ENCODE measurements around the gene TMCC3. TPM values are rescaled to one million over a fixed set of nuclear protein-coding genes. Genes with fewer than 3 reads are reported as not detected.
A peak's percentile ranks its signal among the peaks of the same experiment; 100 is the strongest.
"Not testable (repeated sequence)": the region's sequence is repeated elsewhere in the genome, so short reads cannot be mapped to it uniquely, and the experiment has no call there.

TMCC3 gene
- total RNA-seq, 1 experiment from 2014 or later = 4.0 TPM

DNA sequence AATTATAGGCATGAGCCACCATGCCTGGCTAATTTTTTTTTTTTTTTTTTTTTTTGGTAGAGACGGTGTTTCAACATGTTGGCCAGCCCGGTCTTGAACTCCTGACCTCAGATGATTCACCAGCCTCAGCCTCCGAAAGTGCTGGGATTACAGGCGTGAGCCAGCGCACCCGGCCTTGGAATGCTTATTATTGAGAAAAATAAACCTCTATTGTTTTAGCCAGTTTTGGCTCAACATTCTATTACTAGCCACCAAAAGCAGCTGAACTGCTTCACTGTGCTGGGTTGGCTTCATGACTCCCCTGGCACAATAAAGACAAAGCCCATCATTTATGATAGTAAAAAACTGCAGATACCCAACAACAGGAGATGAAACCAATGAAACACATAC is 97.2 kb downstream of the TMCC3 start:
- H3K27me3 Mint-ChIP-seq (ENCODE audit: unreplicated experiment) = no peaks in the 10 kb centered on the region
- peaks cover 46% of the 10 kb centered on the region for H3K4me1 Mint-ChIP-seq (ENCODE audit: low read depth, unreplicated experiment)
- DNase-seq = peak; percentile 81
- H3K9me3 Mint-ChIP-seq (ENCODE audit: low read depth, unreplicated experiment) = peaks cover 7% of the 10 kb centered on the region
- no peak overlapping the region for H3K4me3 Mint-ChIP-seq (ENCODE audit: low read depth, unreplicated experiment)
- H3K36me3 Mint-ChIP-seq (ENCODE audit: insufficient read depth, unreplicated experiment) = no peaks in the 10 kb centered on the region
- TF ChIP-seq, protein P1, sequence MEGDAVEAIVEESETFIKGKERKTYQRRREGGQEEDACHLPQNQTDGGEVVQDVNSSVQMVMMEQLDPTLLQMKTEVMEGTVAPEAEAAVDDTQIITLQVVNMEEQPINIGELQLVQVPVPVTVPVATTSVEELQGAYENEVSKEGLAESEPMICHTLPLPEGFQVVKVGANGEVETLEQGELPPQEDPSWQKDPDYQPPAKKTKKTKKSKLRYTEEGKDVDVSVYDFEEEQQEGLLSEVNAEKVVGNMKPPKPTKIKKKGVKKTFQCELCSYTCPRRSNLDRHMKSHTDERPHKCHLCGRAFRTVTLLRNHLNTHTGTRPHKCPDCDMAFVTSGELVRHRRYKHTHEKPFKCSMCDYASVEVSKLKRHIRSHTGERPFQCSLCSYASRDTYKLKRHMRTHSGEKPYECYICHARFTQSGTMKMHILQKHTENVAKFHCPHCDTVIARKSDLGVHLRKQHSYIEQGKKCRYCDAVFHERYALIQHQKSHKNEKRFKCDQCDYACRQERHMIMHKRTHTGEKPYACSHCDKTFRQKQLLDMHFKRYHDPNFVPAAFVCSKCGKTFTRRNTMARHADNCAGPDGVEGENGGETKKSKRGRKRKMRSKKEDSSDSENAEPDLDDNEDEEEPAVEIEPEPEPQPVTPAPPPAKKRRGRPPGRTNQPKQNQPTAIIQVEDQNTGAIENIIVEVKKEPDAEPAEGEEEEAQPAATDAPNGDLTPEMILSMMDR (IDR thresholded peaks at IDR 0.05; ENCODE audit: unreplicated experiment) = no peak
- CTCF ChIA-PET = interaction anchor here (0.6 to 0.9 kb wide), 3 partner anchors 11 to 1226 kb away, joined by 3 to 10 read pairs (median 9); no protein-coding TSS in a partner anchor
- H3K27ac Mint-ChIP-seq (ENCODE audit: unreplicated experiment) = peak overlapping the region; percentile 75
- intact Hi-C loops (cut with micrococcal nuclease; ENCODE audit: unreplicated experiment) = loop anchor here (5.0 kb wide), 1 partner anchor 39 kb away; no protein-coding TSS in a partner anchor
- BruUV-seq (replicated peaks) = no TSS peak

DNA sequence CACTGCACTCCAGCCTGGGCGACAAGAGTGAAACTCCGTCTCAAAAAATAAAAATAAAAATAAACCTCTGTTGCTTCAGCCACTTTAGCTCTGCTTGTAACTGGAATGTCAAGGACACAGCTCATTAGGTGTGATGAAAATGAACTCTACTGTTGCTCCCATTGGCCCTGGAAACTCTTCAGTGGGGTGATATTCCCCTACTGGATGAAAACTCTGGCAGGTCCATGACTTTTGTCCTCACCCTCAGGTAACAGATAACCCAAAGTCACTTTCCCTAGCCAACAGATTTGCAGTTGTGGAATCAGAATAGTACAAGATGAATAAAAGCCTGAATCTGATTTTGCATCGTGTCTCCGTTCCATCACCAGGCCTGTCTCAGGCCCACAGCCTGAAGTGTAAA is 98.5 kb downstream of the TMCC3 start:
- peak overlapping the region; percentile 69 for H3K27ac Mint-ChIP-seq (ENCODE audit: unreplicated experiment)
- peaks cover 40% of the 10 kb centered on the region for H3K4me1 Mint-ChIP-seq (ENCODE audit: low read depth, unreplicated experiment)
- CTCF ChIA-PET = interaction anchor here (1.0 kb wide), 1 partner anchor 324 kb away, joined by 3 read pairs; no protein-coding TSS in a partner anchor
- no TSS peak for BruUV-seq (replicated peaks)
- no peaks in the 10 kb centered on the region for H3K27me3 Mint-ChIP-seq (ENCODE audit: unreplicated experiment)
- H3K9me3 Mint-ChIP-seq (ENCODE audit: low read depth, unreplicated experiment) = peaks cover 13% of the 10 kb centered on the region
- no peaks in the 10 kb centered on the region for H3K36me3 Mint-ChIP-seq (ENCODE audit: insufficient read depth, unreplicated experiment)
- no peak overlapping the region for H3K4me3 Mint-ChIP-seq (ENCODE audit: low read depth, unreplicated experiment)
- DNase-seq = no peak
- intact Hi-C loops (cut with micrococcal nuclease; ENCODE audit: unreplicated experiment) = loop anchor here (5.0 kb wide), 1 partner anchor 40 kb away; no protein-coding TSS in a partner anchor
- TF ChIP-seq, protein P1 (IDR thresholded peaks at IDR 0.05; ENCODE audit: unreplicated experiment) = no peak

DNA sequence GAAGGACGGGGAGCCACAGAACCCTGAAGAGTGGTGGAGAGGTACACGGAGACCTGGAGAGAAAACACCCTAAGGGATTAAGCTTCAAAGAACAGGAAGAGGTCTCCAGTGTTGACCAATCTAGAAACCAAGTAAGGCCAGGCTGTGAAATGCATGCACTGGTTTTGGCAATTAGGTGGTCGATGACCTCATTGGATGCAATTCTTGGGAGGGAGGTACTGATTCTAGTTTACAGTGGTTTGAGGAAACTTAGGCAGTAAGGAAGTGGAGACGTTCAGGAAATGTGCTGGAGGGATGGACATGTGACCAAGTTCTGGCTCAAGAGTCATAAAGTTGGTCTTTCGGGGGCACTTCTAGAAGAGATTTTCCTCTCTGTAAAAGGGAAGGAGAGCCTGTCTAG is 99.4 kb downstream of the TMCC3 start:
- TF ChIP-seq, protein P1 (IDR thresholded peaks at IDR 0.05; ENCODE audit: unreplicated experiment) = no peak
- BruUV-seq (replicated peaks) = no TSS peak
- no peak for DNase-seq
- H3K36me3 Mint-ChIP-seq (ENCODE audit: insufficient read depth, unreplicated experiment) = no peaks in the 10 kb centered on the region
- peaks cover 40% of the 10 kb centered on the region for H3K4me1 Mint-ChIP-seq (ENCODE audit: low read depth, unreplicated experiment)
- H3K27me3 Mint-ChIP-seq (ENCODE audit: unreplicated experiment) = no peaks in the 10 kb centered on the region
- peak overlapping the region; percentile 2 for H3K27ac Mint-ChIP-seq (ENCODE audit: unreplicated experiment)
- H3K9me3 Mint-ChIP-seq (ENCODE audit: low read depth, unreplicated experiment) = peaks cover 12% of the 10 kb centered on the region
- intact Hi-C loops (cut with micrococcal nuclease; ENCODE audit: unreplicated experiment) = loop anchor here (5.0 kb wide), 1 partner anchor 41 kb away; no protein-coding TSS in a partner anchor
- no peak overlapping the region for H3K4me3 Mint-ChIP-seq (ENCODE audit: low read depth, unreplicated experiment)
- CTCF ChIA-PET = interaction anchor here (1.0 kb wide), 1 partner anchor 325 kb away, joined by 3 read pairs; no protein-coding TSS in a partner anchor

DNA sequence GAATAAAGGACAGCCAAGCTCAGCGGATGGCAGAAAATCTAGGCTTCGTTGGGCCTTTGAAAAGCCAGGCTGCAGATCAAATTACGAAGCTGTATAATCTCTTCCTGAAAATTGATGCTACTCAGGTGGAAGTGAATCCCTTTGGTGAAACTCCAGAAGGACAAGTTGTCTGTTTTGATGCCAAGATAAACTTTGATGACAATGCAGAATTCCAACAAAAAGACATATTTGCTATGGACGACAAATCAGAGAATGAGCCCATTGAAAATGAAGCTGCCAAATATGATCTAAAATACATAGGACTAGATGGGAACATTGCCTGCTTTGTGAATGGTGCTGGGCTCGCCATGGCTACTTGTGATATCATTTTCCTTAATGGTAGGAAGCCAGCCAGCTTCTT is 101.5 kb downstream of the TMCC3 start:
- H3K27ac Mint-ChIP-seq (ENCODE audit: unreplicated experiment); DNase-seq; H3K4me3 Mint-ChIP-seq (ENCODE audit: low read depth, unreplicated experiment); H3K27me3 Mint-ChIP-seq (ENCODE audit: unreplicated experiment); H3K36me3 Mint-ChIP-seq (ENCODE audit: insufficient read depth, unreplicated experiment); BruUV-seq (replicated peaks): not testable (repeated sequence)
- peaks cover 30% of the 10 kb centered on the region for H3K4me1 Mint-ChIP-seq (ENCODE audit: low read depth, unreplicated experiment)
- CTCF ChIA-PET = interaction anchor here (1.1 kb wide), 1 partner anchor 213 kb away, joined by 3 read pairs; no protein-coding TSS in a partner anchor
- peaks cover 12% of the 10 kb centered on the region for H3K9me3 Mint-ChIP-seq (ENCODE audit: low read depth, unreplicated experiment)
- intact Hi-C loops (cut with micrococcal nuclease; ENCODE audit: unreplicated experiment) = loop anchor here (5.0 kb wide), 1 partner anchor 328 kb away; no protein-coding TSS in a partner anchor
